GM10266 (cell line): ENCODE results near the gene LHPP.

Source experiments
- DNase-seq: peaks from one replicate; pipeline ENCODE4 v3.0.0; 2012; ENCODE audit errors: extremely low spot score
- TF ChIP-seq, protein P1 (sequence below): IDR thresholded peaks from 2 replicates; pipeline ENCODE4 v1.5.1; 2012; ENCODE audit warnings: mild to moderate bottlenecking, low read depth; ENCODE audit not compliant: control insufficient read depth, insufficient read depth; ENCODE audit errors: missing control alignments

The LHPP gene

GRCh38 chr10:124560377-124561105, 98.9 kb downstream of the LHPP start:
- DNase-seq: no peak
- TF ChIP-seq, protein P1, sequence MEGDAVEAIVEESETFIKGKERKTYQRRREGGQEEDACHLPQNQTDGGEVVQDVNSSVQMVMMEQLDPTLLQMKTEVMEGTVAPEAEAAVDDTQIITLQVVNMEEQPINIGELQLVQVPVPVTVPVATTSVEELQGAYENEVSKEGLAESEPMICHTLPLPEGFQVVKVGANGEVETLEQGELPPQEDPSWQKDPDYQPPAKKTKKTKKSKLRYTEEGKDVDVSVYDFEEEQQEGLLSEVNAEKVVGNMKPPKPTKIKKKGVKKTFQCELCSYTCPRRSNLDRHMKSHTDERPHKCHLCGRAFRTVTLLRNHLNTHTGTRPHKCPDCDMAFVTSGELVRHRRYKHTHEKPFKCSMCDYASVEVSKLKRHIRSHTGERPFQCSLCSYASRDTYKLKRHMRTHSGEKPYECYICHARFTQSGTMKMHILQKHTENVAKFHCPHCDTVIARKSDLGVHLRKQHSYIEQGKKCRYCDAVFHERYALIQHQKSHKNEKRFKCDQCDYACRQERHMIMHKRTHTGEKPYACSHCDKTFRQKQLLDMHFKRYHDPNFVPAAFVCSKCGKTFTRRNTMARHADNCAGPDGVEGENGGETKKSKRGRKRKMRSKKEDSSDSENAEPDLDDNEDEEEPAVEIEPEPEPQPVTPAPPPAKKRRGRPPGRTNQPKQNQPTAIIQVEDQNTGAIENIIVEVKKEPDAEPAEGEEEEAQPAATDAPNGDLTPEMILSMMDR: no peak

DNA sequence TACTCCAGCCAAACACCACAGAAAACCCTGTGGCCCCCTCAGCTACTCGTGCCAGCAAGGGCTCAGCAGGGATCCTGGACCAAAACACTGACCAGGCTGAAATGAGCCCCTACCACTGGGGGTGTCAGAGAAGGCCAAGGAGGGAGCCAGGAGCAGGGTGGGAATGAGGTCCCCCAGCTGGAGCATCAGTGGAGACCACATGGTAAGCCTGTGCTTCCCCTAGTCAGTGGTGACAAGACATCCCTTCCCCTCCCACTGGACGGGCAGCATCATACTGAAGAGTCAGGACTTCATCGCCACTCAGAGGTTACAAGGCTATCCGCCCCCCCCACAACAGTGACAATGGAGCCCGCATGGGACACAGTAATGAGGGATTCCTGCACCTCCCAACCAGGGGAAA, 99.6 kb downstream of the LHPP start:
- no peak for DNase-seq
- TF ChIP-seq, protein P1: no peak

DNA sequence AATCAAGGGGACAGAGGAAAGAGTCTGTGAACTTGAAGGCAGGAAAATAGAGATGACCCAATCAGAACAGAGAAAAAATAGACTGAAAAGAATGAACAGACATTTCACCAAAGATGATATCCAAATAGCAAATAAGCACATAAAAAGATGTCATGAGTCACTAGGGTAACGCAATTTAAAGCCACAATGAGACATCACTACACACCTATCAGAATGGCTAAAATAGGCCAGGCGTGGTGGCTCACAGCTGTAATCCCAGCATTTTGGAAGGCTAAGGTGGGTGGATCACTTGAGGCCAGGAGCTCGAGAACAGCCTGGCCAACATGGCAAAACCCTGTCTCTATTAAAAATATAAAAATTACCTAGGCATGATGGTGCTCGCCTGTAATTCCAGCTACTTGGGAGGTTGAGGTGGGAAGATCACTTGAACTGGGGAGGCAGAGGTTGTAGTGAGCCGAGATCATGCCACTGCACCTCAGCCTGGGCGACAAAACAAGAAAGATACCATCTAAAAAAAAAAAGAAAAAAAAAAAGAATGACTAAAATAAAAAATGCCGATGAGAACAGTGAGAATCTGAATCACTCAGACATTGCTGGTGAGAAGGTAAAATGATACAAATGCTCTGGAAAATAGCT, 100.9 kb downstream of the LHPP start:
- no peak for DNase-seq
- TF ChIP-seq, protein P1: no peak

GRCh38 chr10:124563320-124564040, 101.9 kb downstream of the LHPP start:
- TF ChIP-seq, protein P1: no peak
- no peak for DNase-seq

GRCh38 chr10:124564881-124565280, 103.3 kb downstream of the LHPP start:
- TF ChIP-seq, protein P1: no peak
- DNase-seq: no peak

DNA sequence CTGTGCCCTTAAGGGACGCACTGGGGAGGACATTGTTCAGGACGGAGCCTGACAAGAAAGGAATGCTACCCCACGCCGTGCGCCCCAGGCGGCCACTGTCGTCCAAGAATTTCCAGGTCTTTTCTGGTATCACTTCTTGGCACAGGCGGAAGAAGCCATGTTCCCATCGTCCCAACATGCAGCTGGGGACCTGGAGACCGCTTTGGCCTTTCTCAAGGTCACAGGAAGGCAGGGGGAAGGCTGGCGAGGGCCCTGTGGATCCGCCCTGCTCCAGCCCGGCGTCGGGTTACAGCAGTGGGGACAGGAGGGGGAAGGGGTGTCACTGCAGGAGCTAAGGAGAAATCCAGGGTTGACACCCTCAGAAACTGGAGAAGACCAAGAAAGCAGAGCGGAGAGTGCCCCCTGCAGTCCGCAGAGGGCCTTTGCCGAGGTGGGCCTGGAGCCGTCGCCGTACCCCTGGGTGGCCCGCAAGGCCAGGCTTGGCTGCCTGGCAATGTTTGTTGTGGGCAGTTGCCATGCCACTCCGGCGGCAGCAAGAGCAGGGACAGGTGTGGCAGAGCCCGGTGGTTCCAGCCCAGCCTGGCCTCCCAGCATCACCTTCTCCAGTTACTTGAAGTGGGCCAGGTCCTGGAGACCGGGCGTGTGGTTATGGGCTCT, 104.1 kb downstream of the LHPP start:
- no peak for DNase-seq
- TF ChIP-seq, protein P1: peak; percentile 44
